ENCODE data around the gene NOCT. TPM values are rescaled to one million over a fixed set of nuclear protein-coding genes. Genes with fewer than 3 reads are reported as not detected.
A peak's percentile ranks its signal among the peaks of the same experiment; 100 is the strongest.

NOCT gene
- total RNA-seq, 4 donors from 2014 or later: 2.9 to 19.1 (median 9.9) TPM

DNA sequence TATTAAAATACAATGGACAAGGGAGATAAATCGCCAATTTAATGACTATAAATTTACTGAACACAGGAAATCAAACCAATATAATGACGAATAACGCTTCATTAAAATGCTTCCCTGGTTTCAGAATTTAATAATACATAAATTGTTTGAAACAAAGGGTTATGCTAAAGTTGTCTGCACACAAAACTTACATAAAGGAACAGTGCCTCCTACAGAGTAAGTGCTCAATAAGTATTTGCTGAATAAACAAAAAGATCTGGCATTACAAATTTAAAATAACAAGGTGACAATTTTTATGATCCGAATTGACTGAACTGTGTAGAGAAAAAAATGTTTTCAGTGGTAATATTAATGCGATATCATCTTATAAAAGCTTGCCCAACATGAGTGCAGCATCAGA is 69.6 kb downstream of the NOCT start:
- TF ChIP-seq, protein P1, sequence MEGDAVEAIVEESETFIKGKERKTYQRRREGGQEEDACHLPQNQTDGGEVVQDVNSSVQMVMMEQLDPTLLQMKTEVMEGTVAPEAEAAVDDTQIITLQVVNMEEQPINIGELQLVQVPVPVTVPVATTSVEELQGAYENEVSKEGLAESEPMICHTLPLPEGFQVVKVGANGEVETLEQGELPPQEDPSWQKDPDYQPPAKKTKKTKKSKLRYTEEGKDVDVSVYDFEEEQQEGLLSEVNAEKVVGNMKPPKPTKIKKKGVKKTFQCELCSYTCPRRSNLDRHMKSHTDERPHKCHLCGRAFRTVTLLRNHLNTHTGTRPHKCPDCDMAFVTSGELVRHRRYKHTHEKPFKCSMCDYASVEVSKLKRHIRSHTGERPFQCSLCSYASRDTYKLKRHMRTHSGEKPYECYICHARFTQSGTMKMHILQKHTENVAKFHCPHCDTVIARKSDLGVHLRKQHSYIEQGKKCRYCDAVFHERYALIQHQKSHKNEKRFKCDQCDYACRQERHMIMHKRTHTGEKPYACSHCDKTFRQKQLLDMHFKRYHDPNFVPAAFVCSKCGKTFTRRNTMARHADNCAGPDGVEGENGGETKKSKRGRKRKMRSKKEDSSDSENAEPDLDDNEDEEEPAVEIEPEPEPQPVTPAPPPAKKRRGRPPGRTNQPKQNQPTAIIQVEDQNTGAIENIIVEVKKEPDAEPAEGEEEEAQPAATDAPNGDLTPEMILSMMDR (IDR thresholded peaks at IDR 0.05): no peak
- TF ChIP-seq EP300 (IDR thresholded peaks at IDR 0.05) (no peak), POLR2AphosphoS5 (IDR thresholded peaks at IDR 0.05) (no peak), POLR2A (IDR thresholded peaks at IDR 0.05) (no peak)
- WGBS: 38% methylated on average over 5 of the region's 5 CpGs
- Histone ChIP-seq H3K36me3 (no peaks in the 10 kb centered on the region), H3K27me3 (no peaks in the 10 kb centered on the region), H3K9me3 (no peaks in the 10 kb centered on the region), H3K27ac (peak overlapping the region; percentile 93), H3K4me1 (peaks cover 23% of the 10 kb centered on the region), H3K4me3 (peak overlapping the region; percentile 65)
- no peak for DNase-seq (ENCODE audit: low spot score in 2 of 2)

DNA sequence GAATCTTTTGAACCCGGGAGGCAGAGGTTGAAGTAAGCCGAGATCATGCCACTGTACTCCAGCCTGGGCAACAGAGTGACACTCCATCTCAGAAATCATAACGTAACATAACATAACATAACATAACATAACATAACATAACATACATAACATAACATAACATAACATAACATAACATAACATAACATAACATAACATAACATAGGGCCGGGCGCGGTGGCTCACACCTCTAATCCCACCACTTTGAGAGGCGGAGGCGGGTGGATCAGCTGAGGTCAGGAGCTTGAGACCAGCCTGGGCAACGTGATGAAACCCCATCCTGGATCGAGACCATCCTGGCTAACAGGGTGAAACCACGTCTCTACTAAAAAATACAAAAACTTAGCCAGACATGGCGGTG is 76.7 kb downstream of the NOCT start:
- Histone ChIP-seq H3K4me1 (no peaks in the 10 kb centered on the region), H3K27me3 (no peaks in the 10 kb centered on the region), H3K36me3 (peaks cover 4% of the 10 kb centered on the region), H3K9me3 (no peaks in the 10 kb centered on the region), H3K27ac (no peak overlapping the region), H3K4me3 (no peak overlapping the region)
- no peak for DNase-seq (ENCODE audit: low spot score in 2 of 2)
- WGBS: 89% methylated on average over 11 of the region's 12 CpGs
- TF ChIP-seq, protein P1 (IDR thresholded peaks at IDR 0.05): no peak
- no peak for TF ChIP-seq EP300 (IDR thresholded peaks at IDR 0.05)

Other genes with a start within 250 kb of the NOCT start
- gene ELF2, start 161.4 kb downstream of the NOCT start, total RNA-seq: 10 to 100 TPM; 32.0 to 92.0 (median 48.5) TPM

Data from suprapubic skin (tissue), 4 donors.